Muscle of back (tissue), 11 donors: ENCODE measurements around the gene SV2B. TPM values are rescaled to one million over a fixed set of nuclear protein-coding genes. Genes with fewer than 3 reads are reported as not detected.
"Not testable (repeated sequence)": the region's sequence is repeated elsewhere in the genome, so short reads cannot be mapped to it uniquely, and the experiment has no call there.

ENCODE experiments used
- DNase-seq, 3 donors: peaks; one replicate each; pipeline versions ENCODE4 v3.0.0 to v3.0.0-alpha.2; 2013
- polyA plus RNA-seq, 10 donors: library from polyadenylated mRNA; unstranded; fragments of 120-200 nt; gene quantifications; one replicate each; pipeline ENCODE4 v1.2.1, GENCODE V29; 2013; ENCODE audit not compliant: insufficient read length in 10 of 10

The SV2B gene
- polyA plus RNA-seq, 10 donors, result 1.7 to 4.7 (median 3.2) TPM

DNA sequence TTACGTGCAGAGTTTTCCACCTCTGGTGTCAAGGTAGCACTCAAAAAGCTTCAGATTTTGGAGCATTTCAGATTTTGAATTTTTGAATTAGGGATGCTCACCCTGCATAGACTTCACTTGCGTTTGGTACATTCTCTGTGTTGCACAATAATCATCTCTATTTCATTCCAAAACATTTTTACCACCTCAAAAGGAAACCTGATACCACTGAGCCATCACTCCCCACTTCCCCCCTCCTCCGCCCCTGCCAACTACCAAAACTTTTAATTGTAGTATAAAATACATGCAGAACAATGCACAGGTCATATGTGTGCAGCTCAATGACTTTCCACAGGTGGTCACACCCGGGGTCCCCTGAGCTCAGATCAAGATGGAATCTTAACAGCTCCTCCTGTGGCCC, 208.8 kb downstream of the SV2B start:
- DNase-seq, result no peak

DNA sequence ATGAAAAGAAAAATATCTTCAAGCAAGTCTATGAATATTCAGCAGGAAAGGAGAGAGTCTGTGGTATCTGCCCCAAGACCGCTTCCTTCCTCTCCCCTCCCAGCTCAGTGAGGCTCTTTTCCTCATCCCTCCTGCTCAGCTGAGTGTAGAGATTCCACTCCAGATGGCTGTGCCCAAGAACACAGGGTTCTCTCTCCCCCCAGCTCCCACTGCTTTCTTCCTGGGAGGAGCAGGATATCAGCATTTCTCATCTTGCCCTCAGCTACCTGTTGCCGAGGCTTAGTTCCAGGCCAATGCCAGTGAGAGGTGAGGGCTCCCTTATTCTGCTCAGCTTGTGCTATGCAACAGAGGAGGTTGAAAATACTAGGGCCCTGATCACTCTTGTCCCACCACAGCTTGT, 211.9 kb downstream of the SV2B start:
- DNase-seq, result no peak

DNA sequence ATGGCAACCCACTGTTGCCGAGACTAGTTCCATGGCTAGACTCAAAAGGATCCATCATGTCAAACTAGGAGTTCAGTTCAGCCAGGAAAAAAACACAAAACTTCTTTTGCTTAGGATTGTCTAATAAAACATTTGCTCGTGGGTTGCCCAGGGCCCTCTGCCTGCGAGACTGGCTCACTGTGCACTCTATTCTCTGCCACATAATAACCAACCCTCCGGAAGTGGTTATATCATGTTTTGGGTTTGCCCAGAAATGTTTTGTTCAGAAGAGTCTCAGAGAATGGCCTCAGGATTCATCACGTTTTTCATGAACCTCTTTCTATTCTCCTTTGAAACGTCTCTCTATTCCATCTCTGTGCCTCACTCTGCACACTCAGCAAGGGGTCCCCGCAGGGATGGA, 216.1 kb downstream of the SV2B start:
- DNase-seq, result no peak

GRCh38 chr15:91318516-91318915, 218.5 kb downstream of the SV2B start:
- DNase-seq, result no peak

- no peak for DNase-seq
Measured at GRCh38 chr15:91318931-91319330, 218.9 kb downstream of the SV2B start.

DNA sequence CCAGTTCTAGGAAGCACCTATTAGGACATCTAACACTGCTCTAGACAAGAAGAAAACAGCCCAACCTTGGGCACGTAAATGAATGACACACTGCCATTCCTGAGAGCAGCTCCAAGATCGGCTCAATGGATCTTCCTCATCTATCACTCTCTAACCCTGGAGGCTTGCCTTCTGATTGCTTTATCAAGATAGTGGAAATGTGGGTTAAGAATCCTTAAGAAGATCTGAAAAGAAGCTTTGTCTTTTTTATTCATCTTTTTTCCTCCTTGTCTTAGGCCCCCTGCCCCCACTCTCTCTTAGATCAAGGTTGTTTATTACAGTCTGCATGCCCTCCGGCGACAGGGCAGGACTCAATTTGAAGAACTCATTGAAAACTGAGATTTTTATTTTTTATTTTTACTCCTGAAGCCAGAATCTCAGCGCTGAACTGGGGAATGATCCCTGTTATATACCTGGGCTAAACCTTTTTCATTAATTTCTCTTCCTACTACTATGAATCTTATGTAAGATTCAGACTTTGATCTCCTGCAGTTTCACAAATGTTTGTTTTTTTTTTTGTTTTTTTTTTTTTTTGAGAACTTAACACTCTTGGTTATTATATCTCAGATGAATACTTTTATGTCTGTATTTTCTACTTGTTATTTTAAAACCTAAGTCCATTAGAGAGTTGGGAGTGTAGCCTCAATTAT, 219.5 kb downstream of the SV2B start:
- DNase-seq, result no peak

- no peak for DNase-seq
Measured at GRCh38 chr15:91320101-91320500, 220.0 kb downstream of the SV2B start.

- no peak for DNase-seq
Measured at GRCh38 chr15:91329914-91330313, 229.9 kb downstream of the SV2B start.

- DNase-seq, result no peak
Measured at GRCh38 chr15:91331581-91331980, 231.5 kb downstream of the SV2B start.

- DNase-seq, result no peak
Measured at GRCh38 chr15:91335702-91336101, 235.6 kb downstream of the SV2B start.

DNA sequence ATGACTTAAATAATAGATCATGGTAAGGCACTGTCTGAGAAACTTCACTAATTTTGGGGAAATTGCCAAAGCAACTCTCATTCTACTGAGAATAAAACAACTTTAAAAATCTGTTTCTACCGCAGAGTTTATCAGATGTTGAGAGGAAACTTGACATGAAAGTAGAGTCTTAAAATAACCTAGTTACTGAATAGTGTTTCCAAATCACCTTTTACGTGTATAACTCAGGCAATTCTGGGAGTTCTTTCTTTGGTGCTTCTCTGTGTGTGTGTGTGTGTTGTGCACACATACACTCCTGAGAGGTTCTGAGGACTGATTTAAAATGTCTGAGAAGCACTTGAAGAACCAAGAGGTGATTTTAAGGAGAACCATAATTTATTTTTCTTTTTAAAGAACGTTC, 236.6 kb downstream of the SV2B start:
- no peak for DNase-seq

DNA sequence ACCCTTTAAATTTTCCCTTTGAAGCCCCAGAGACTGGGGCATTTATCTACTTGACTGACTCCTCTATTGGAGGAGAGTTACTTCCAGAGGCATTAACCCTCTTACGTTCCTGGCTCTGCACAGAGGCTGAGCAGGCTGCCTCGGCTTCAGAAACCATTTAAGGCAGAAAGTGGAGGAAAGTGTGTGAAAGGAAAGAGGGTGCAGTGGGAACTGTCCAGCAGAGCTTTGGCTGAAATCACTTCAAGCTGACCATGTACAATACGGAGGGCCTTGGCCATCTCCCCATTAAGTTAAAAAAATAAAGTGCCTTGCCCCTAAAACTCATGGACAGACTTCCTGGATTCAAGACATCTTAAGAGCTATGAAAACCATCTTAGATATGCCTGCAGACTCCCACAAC, 238.7 kb downstream of the SV2B start:
- peak; percentile 20 to 63 (median 53) for DNase-seq

DNA sequence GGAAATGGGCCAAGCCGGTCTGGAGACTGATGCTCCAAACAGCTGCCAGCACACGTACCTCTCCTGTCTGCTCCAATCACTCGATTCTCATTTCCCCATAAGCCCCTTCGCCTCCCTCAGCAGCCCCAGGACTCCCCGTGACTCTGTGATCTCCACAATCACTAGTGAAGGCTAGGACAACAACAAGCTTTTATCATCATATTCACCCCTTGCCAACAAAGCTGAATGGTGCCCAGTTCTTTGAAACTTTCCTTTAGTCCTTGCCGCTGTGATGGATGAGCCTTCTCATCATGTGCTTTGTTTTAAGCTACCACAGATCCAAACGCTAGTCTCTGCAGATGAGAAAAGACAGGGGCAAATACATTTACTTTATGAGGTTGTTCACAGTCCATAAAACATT, 242.0 kb downstream of the SV2B start:
- no peak for DNase-seq

- DNase-seq, result not testable (repeated sequence)
Measured at GRCh38 chr15:91344912-91345311, 244.9 kb downstream of the SV2B start.

DNA sequence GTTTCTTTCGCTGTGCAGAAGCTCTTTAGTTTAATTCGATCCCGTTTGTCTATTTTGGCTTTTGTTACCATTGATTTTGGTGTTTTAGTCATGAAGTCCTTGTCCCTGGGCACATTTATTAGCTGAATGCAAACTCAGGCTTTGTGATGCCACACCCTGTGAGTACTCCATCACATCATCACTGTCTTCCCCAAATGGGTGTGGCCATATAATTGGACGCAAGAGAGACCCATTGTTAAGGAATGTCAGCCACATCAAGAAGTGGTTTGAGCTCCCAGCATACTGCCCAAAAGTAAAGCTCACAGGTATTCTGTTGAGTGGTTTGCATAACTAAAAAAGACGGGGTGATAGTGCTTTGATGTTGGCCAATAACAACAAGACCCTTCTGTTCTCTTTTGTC, 245.7 kb downstream of the SV2B start:
- no peak for DNase-seq

- no peak for DNase-seq
Measured at GRCh38 chr15:91346259-91346658, 246.2 kb downstream of the SV2B start.

GRCh38 chr15:91348752-91349500, 248.9 kb downstream of the SV2B start:
- DNase-seq, result peak in 1 of 3 donors; percentile 15

Other genes starting within 250 kb of the SV2B start
- gene FURIN, start 231.7 kb upstream of the SV2B start, polyA plus RNA-seq, result 10 to 100 TPM; 20.1 to 35.7 (median 28.3) TPM
- 10 to 100 TPM; 10.0 to 15.9 (median 11.4) TPM for gene FES, start 215.8 kb upstream of the SV2B start, polyA plus RNA-seq
- 10 to 100 TPM; 21.2 to 44.6 (median 33.3) TPM for gene MAN2A2, start 197.0 kb upstream of the SV2B start, polyA plus RNA-seq
- gene HDDC3, start 167.7 kb upstream of the SV2B start, polyA plus RNA-seq, result 10 to 100 TPM in 4 of 10 donors, 1 to 10 TPM in 6; 8.2 to 13.7 (median 9.9) TPM
- 10 to 100 TPM; 22.6 to 35.7 (median 27.0) TPM for gene UNC45A, start 165.0 kb upstream of the SV2B start, polyA plus RNA-seq
- gene RCCD1, start 145.4 kb upstream of the SV2B start, polyA plus RNA-seq, result 10 to 100 TPM in 9 of 10 donors, 1 to 10 TPM in 1; 9.8 to 18.6 (median 12.2) TPM
- 10 to 100 TPM; 34.1 to 72.6 (median 45.2) TPM for gene PRC1, start 105.7 kb upstream of the SV2B start, polyA plus RNA-seq
- 10 to 100 TPM in 7 of 10 donors, 1 to 10 TPM in 3; 7.5 to 15.5 (median 11.1) TPM for gene VPS33B, start 77.7 kb upstream of the SV2B start, polyA plus RNA-seq